ENCODE data around the gene CEP112. TPM values are rescaled to one million over a fixed set of nuclear protein-coding genes. Genes with fewer than 3 reads are reported as not detected.

Gene CEP112
- total and polyA plus RNA-seq, 10 of the 15 experiments (the other 5 are each of a cell fraction or from before 2014, with no cell fraction given), result 0.11 to 3.8 (median 0.32) TPM; not detected in 1

- TF ChIP-seq RELB (IDR thresholded peaks at IDR 0.05; ENCODE audit: low read depth), result no peak
- no peak for TF ChIP-seq NFYB (IDR thresholded peaks at IDR 0.05; ENCODE audit: insufficient read depth, low read depth, low read length)
- no peak for TF ChIP-seq PAX8 (IDR thresholded peaks at IDR 0.05)
- 0 out of 2 replicates have a peak, but pooled peaks have one; percentile 40 for TF ChIP-seq FOXK2 (IDR thresholded peaks at IDR 0.05)
- peak; percentile 37; the same call in 1 of the 2 replicates for TF ChIP-seq RAD21 (IDR thresholded peaks at IDR 0.05; ENCODE audit: insufficient read depth, low read depth, low read length)
- 0 out of 2 replicates have a peak, but pooled peaks have one; percentile 34 for TF ChIP-seq HDGF (IDR thresholded peaks at IDR 0.05)
- no peak for TF ChIP-seq PML (IDR thresholded peaks at IDR 0.05; ENCODE audit: low read length)
- peak; percentile 33 to 48 (median 39); a peak in 5 of 6 replicates for TF ChIP-seq CTCF (IDR thresholded peaks at IDR 0.05 in 2 of 3, conservative IDR thresholded peaks at IDR 0.05 in 1 of 3; ENCODE audit: control insufficient read depth in 2 of 3, extremely low read depth in 1 of 3, insufficient read depth in 1 of 3, low read depth in 3 of 3, low read length in 3 of 3)
- no peak for TF ChIP-seq WRNIP1 (IDR thresholded peaks at IDR 0.05; ENCODE audit: borderline replicate concordance, low read depth, low read length)
- no peak for TF ChIP-seq FOXM1 (IDR thresholded peaks at IDR 0.05; ENCODE audit: low read depth, low read length)
- TF ChIP-seq KLF5 (IDR thresholded peaks at IDR 0.05; ENCODE audit: partially characterized antibody), result no peak
- no peak for TF ChIP-seq CREM (IDR thresholded peaks at IDR 0.05; ENCODE audit: low read depth)
- TF ChIP-seq IKZF2 (IDR thresholded peaks at IDR 0.05), result peak in 1 of 2 experiments; percentile 31; a peak in 2 of 4 replicates
- peak; percentile 98 for TF ChIP-seq BHLHE40 (IDR thresholded peaks at IDR 0.05; ENCODE audit: borderline replicate concordance in 1 of 2, low read depth in 2 of 2, low read length in 1 of 2)
- TF ChIP-seq POU2F2 (IDR thresholded peaks at IDR 0.05; ENCODE audit: borderline replicate concordance, low read depth, low read length), result peak; percentile 66; the same call in 1 of the 3 replicates
- 0 out of 2 replicates have a peak, but pooled peaks have one; percentile 17 for TF ChIP-seq IKZF1 (conservative IDR thresholded peaks at IDR 0.05)
- no peak for TF ChIP-seq SMAD1 (IDR thresholded peaks at IDR 0.05; ENCODE audit: low read depth, partially characterized antibody)
- TF ChIP-seq SMC3 (IDR thresholded peaks at IDR 0.05; ENCODE audit: borderline replicate concordance, low read length), result peak; percentile 41; the same call in 1 of the 2 replicates
- TF ChIP-seq MAX (IDR thresholded peaks at IDR 0.05; ENCODE audit: low read depth, low read length), result no peak
- TF ChIP-seq NR2F1 (conservative IDR thresholded peaks at IDR 0.05), result no peak
- no peak for TF ChIP-seq EP300 (IDR thresholded peaks at IDR 0.05; ENCODE audit: borderline replicate concordance in 1 of 2, control insufficient read depth in 1 of 2, low read depth in 2 of 2, low read length in 2 of 2)
- TF ChIP-seq RUNX3 (IDR thresholded peaks at IDR 0.05; ENCODE audit: low read length), result no peak
- peak; percentile 23 for TF ChIP-seq BCL3 (IDR thresholded peaks at IDR 0.05; ENCODE audit: borderline replicate concordance, insufficient read depth, low read depth, low read length, poor library complexity, severe bottlenecking)
- no peak for TF ChIP-seq CEBPB (IDR thresholded peaks at IDR 0.05; ENCODE audit: borderline replicate concordance in 1 of 2, low read depth in 2 of 2, low read length in 2 of 2)
These were observed 8.8 kb upstream of the CEP112 start (continued) for GRCh38 chr17:66200685-66201092.

Data from GM12878 (cell line).